HPDE6-E6E7 (cell line): ENCODE results near the gene ARL5B.
"Not testable (repeated sequence)": the region's sequence is repeated elsewhere in the genome, so short reads cannot be mapped to it uniquely, and the experiment has no call there.

Experiments used
- DNase-seq: peaks from one replicate; pipeline ENCODE4 v3.0.0; 2011; ENCODE audit warnings: missing footprints; ENCODE audit errors: extremely low spot score

The ARL5B gene

DNA sequence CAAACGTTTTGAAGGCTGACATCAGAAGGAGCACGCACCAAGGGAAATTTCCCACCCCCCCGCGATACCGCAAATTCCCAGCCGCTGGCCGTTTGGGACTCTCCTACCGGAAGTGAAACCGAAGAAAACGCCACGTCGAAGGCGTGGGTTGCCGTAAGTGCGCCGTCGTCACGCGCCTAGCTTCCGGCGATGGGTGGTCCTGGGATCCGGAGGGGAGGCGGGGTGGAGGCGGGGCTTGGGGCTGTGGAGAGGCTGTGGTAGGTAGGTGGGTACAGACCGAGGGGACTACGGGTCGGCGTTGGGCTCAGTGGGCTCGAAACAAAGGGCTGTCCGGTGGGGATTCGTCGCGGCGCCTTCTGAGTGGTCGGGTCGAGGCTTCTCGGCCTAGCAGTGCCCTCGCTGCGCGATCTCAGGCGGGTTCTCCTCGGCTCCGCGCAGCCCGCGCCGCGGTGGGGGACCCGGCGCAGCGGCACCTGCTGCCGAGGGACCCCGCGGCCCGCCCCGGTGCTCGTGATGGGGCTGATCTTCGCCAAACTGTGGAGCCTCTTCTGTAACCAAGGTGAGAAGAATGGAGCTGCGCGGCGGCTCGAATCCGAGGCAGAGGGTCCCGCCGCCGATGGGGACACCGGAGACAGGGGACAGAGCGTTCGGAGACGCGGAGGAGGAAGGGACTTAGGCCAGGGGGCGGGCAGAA is at the start of gene ARL5B:
TSS of gene ARL5B (plus strand) at position 307 of the 694 bp plus-strand sequence. CDS start at position 514, 207 bp downstream.
- DNase-seq: peak; percentile 48

DNA sequence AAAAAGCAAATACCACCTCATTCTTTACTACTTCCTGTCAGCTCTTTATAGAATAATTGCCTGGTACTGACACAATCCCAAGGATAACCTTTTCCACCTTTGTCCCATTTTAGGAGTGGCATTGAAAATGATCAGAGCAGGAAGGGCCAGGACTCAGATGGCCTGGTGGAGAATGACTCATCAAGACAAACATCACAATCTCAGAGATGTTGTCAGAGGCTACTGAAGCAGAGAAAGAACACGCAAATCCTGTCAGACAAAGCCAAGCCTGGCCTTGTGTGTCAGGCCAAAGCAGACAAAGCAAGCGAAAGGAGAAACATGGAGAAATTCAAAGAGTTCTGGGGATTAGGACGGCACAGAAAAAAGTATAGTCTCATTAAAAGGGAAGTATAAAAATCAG is 48.7 kb upstream of the ARL5B start:
- DNase-seq: peak; percentile 32

DNA sequence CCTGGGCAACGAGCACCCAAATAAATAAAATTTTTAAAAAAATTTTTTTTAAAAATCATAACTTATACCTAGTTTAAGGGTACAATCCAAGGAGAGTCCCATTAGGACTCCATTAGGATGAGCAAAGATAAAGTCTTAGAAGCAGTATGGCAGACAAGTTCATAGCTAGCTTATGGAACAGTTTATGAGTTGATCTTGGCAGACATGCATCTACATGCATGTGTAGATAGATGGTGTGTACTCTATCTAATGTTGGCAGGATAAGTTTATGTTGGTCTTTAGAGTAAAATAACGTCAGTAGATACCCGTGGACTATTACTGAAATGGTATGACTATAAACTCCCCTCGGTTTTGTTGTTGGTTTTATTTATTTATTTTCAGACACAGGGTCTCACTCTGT is 48.1 kb upstream of the ARL5B start:
- no peak for DNase-seq

DNA sequence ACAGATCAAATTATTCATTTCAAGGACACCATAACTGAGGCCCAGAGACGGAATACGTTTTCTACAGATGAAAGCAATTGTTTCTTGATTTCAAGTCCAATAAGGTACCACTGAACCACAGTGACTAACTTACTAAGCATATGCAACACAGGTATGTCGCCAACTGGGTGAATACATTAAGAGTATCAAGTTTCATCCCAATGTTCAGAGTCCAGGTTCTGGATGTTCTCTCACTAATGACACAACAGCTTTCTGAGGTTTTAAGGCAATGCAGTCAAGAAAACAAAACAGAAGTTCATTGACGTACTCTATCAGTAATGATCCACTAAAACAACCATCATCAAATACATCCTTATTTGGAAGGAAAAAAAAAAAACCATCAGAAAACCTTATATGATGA is 43.6 kb upstream of the ARL5B start:
- no peak for DNase-seq

DNA sequence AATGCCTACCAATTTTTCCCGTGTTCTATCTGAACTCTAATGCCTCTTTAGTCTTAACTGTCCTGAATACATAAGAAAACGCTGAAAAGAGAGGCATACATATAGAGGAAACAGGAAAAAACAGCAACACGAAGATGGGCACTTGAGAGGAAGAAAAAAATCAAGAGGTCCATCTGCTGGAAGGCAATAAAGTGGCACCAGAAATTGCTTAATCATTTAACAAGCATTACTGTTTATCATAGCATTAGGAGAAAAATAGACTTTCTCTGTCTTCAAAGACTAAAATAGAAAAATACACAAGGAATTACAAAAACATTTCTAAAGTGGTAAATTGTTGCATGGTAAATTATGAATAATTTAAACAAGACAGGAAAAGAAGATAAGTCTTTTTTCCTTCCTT is 42.9 kb upstream of the ARL5B start:
- DNase-seq: no peak

DNA sequence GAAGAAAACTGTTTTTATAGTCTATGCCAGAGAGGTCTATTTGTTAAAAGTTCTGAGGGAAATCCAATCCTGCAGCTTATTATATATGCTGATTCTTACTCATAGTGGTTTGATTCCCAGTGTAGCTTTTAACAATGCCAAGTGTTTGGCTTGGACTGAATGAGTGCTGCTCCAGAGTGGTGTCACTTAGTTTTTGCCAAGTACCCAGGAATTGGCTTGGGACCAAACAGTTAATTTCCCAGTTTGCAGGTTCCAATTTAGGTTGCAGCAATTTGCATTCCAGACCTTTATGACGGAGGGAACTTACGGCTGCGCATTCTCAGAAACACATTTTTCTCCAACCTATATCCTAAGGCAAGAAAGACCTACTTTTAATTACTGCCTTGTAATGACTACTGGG is 40.2 kb upstream of the ARL5B start:
- no peak for DNase-seq

- DNase-seq: no peak
Measured at GRCh38 chr10:18620856-18621255, 38.4 kb upstream of the ARL5B start.

DNA sequence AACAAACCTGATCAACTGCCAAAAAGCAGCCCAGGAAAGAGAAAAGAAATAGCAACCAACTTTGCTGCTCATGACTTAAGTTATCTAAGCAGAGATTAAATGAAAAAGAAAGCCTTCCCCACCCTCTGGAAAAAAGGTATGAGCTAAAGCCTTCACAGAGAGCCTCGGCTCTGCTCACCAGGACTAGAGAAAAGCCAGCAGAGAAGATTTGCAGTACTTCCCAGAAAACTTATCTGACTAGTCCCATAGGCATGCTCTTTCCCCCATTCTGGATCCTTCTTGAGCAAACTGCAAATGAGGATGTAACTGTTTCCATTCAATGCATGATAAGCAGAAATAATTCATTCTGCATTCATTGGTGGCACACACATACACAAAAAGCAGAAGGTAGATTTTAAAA is 35.6 kb upstream of the ARL5B start:
- DNase-seq: not testable (repeated sequence)

DNA sequence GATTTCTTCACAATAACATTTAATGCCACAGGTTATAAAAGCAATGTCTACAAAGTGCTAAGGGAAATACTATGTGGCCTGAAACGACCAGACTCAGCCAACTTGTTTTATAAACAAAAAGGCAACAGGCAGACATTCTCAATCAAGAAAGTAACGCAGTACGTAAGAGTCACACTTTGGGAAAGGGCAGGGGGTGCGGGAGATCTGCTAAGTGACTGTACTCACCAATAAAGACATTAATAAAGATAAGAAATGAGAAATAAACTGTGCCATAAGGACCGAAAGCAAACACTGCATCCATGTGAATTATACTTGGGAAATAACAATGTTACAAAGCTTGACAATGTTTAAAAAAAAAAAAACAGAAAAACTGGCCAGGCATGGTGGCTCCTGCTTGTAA is 33.3 kb upstream of the ARL5B start:
- no peak for DNase-seq

DNA sequence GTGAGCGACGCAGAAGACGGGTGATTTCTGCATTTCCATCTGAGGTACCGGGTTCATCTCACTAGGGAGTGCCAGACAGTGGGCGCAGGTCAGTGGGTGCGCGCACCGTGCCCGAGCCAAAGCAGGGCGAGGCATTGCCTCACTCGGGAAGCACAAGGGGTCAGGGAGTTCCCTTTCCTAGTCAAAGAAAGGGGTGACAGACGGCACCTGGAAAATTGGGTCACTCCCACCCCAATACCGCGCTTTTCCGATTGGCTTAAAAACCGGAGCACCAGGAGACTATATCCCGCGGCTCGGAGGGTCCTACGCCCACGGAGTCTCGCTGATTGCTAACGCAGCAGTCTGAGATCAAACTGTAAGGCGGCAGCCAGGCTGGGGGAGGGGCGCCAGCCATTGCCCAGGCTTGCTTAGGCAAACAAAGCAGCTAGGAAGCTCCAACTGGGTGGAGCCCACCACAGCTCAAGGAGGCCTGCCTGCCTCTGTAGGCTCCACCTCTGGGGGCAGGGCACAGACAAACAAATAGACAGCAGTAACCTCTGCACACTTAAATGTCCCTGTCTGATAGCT is 31.7 kb upstream of the ARL5B start:
- DNase-seq: not testable (repeated sequence)

DNA sequence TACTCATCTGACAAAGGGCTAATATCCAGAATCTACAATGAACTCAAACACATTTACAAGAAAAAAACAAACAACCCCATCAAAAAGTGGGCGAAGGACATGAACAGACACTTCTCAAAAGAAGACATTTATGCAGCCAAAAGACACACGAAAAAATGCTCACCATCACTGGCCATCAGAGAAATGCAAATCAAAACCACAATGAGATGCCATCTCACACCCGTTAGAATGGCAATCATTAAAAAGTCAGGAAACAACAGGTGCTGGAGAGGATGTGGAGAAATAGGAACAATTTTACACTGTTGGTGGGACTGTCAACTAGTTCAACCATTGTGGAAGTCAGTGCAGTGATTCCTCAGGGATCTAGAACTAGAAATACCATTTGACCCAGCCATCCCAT is 26.7 kb upstream of the ARL5B start:
- not testable (repeated sequence) for DNase-seq

DNA sequence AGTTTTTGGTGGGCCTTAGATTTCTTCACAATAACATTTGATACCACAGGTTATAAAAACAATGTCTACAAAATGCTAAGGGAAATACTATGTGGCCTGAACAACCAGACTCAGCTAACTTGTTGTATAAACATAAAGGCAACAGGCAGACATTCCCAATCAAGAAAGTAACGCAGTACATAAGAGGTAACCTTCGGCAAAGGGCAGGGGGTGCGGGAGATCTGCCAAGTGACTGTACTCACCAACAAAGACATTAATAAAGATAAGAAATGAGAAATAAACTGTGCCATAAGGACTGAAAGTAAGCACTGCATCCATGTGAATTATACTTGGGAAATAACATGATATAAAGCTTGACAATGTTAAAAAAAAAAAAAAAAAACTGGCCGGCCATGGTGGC is 23.2 kb upstream of the ARL5B start:
- DNase-seq: no peak

DNA sequence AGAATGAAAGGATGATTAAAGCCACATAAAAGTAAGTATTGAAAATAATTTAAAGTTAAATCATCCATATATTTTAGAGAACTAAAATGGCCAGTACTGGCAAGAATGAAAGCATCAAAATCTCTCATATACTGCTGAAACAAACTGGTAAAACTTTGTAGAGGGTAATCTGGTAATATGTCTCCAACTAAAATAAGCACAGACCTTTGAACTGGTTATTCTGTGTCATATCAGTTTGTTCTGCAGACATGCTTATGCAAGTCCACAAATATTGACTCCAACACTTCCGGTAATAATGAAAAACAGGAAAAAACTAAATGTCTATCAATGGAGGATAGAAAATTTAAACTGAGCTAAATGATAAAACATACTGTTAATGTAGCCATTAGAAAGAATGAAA is 21.8 kb upstream of the ARL5B start:
- DNase-seq: not testable (repeated sequence)

GRCh38 chr10:18639719-18640118 is 19.5 kb upstream of the ARL5B start:
- not testable (repeated sequence) for DNase-seq

GRCh38 chr10:18647151-18647550 is 12.1 kb upstream of the ARL5B start:
- DNase-seq: no peak

DNA sequence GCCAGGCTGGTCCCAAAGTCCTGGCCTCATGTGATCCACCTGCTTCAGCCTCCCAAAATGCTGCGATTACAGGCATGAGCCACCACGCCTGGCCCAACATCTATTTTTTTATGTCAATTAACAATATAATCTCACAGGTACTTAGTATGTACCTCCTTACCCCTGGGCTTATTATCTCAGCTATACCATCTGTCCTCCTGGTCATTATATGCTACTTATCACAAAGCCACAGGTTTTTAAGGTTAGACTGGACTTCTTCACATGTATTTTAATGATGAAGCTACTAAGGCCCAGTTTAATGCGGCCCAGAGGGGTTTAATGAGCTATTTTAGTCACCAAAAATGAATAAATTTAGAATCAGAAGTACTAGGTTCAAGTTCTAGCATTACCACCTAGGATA is 11.3 kb upstream of the ARL5B start:
- DNase-seq: no peak

GRCh38 chr10:18649364-18649959 is 9.8 kb upstream of the ARL5B start:
- DNase-seq: no peak

- no peak for DNase-seq
Measured at GRCh38 chr10:18650404-18650997, 8.7 kb upstream of the ARL5B start.

DNA sequence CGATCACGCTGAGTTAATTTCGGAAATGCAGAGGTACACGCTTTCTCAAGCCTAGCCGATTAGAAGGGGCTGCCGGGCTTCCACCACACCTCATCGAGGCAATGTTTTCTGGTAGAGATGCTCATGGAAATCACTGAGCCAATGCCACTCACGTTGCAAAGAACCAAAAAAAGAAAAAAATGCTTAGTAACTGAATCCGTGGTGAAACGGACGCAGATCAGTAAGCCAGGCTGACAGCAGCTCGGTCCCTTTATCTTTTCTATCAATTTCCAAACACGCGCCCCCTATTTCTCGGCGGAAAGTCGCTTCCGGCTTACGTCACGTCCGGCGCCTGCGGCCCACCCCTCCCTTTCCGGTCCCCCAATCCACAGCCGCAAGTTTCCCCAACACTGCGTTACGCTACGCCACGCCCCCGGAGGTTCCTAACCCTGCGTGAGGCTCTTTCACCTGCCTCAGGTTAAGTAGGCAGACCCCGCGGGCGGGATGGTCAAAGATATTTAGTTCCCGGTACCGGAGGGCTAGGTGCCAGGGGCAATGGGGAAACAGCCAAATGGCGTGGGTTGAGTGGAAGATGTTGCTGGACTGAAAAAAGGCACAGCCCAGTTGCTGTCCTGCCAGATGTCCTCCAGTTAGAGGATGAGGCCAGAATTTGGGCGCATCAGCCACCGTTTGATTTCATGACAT is 7.8 kb upstream of the ARL5B start, which contains the start of gene NSUN6:
TSS of gene NSUN6 (minus strand) at position 264 of the 684 bp plus-strand sequence. CDS start 384 bp downstream, outside the sequence.
- peak; percentile 19 for DNase-seq

DNA sequence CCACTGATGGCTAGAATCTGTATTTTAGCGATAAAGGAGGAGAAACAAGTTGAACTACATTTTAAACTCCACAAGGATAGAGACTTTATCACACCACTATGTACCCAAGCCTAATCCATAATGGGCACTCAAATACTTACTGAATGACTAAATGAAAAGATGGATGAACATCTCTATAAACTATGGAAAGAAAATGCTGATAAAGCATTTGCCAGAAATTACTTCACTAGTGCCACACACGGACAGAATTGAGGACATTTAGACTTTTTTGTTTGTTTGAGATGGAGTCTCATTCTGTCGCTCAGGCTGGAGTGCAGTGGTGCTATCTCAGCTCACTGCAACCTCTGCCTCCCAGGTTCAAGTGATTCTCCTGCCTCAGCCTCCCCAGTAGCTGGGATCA is 6.1 kb upstream of the ARL5B start:
- DNase-seq: no peak

- no peak for DNase-seq
Measured at GRCh38 chr10:18656724-18657123, 2.5 kb upstream of the ARL5B start.
